Inflammatory macrophage treated with lipopolysaccharide for 1 hour (primary cell): ENCODE results near the gene CEP131.

Experiments used
- DNase-seq, 2 donors: peaks; one replicate each; pipeline ENCODE4 v3.0.0-alpha.2; 2020 to 2022

The CEP131 gene

DNA sequence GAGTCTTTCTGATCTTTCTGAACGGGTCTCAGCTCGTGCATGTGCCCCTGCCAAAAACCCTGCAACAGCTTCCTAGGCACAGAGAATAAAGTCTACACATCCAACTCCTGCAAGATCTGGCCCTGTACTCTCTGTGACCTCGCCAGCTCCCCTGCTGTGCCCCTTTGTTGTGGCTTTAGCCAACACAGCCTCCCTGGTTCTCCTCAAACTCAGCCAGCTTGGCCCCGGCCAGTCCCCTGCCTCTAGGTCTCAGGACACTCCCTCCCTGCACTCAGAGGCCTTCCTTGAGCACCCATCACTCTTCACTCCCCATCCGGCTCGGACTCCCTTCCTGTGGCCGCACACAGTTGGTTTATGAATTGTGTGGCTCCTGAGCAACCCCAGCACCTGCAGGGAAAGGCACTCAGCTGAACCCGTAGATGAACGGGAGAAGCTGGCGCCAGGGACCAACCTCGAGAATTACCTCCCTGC is 1.4 kb downstream of the CEP131 start:
- DNase-seq, result no peak

DNA sequence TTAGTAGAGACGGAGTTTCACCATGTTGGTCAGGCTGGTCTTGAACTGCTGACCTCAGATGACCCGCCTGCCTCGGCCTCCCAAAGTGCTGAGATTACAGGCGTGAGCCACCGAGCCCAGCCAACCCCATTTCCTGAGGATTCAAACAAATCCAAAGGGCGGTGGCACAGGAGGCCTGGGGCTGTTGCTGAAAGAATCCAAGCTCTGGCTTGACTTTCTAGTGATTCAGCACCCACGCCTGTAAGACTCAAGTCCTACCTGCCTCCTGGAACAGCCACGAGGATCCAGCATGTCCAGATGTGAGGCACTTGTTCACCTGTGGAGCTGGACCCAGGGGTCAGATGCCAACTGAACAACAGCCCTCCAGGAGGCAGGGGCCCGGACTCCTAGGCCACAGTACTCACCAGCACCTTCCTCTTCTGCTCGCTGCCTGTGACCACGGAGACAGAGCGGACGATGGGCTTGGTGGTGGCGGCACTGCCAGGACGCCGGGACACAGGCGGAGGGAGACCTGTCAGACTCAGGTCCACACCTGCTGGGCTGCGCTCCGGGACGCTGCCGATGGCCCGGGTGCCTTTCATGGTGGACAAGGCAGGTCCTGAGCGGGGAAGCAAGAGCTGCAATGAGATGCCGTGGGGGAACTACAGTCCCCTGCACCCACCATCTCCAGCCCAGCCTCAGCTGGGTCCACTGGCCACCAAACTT is 3.1 kb downstream of the CEP131 start:
- DNase-seq, result no peak

DNA sequence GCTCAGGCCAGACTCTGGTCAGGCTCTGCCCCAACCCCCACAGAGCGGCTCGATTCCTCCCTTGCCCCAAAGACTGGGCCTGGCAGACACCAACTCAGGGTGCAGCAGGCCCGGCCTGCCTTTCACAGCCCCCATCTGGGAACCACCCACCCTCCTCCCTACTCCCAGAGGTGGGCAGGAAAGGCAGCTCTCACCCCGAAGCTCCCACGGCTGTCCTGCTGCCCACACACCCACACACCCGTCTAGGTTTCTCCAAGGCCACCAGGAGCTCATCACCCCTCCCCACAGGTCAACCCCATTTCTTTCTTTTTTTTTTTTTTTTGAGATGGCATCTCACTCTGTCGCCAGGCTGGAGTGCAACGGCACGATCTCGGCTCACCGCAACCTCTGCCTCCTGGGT is 3.8 kb downstream of the CEP131 start:
- no peak for DNase-seq

DNA sequence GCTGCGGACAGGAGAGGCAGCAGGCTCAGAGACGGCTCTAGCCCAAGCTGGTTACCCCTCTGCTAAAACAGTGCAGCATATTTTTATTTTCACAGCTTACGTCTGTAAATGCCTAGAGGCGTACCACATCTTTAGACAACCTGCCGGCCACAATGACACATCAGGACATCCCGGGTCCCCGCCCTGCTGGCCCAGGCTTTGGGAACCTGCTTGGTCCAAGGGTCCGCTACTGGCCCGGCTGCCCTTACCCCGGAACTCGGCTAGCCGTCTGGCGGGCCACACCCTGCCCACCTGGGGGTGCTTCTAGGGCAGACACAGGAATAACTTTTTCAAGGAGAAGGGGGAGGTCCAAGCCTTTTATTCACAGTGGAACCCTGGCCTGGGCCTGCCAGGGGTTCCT is 4.3 kb downstream of the CEP131 start:
- no peak for DNase-seq

DNA sequence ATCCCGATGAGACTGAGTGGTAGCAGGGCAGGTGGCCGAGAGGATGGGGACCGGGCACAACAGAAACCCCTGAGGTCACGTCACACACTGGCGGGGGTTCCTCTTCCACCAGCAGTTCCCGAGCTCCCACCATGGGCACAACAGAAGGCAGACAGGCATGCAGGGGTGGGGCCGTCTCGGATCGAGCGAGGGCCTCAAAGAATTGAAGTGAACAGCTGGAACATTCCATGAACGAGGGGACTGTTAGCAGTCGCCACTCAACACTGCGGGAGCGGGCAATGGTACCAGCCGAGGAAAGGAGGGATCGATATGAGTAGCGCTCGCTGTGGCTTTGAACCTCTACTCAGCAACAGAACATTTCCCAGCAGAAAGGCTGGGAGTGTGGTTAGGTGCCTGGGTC is 5.3 kb downstream of the CEP131 start:
- no peak for DNase-seq

DNA sequence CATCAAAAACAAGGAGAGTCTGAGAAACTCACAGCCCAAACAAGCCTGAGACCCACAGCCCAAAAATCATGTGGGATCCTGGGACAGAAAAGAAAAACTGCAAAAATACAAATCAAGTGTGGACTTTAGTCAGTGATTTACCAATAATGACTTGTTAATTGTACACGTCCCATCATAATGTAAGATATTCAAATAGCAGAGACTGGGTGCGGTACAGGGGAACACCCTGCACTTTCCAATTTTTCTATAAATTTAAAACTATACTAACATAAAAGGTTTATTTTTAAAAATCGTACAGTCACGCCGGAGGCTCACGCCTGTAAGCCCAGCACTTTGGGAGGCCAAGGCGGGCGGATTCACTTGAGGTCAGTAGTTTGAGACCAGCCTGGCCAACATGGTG is 8.8 kb downstream of the CEP131 start:
- DNase-seq, result no peak

DNA sequence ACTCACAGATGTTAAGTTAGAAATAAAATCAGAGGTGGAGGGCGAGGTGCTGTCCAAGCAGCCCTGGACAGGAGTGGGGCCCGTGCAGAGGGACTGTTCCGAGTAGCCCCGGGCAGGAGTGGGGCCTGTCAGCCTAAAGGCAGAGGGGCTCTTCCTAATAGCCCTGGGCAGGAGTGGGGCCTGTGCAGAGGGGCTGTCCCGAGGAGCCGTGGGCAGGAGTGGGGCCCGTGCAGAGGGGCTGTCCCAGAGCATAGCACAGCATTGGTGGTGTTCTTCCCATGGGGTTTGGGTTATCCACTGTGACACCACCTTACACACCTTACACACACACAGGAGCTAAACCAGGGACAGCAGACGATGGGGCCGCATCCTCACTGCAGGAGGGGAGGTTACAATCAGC is 10.4 kb downstream of the CEP131 start:
- DNase-seq, result no peak

DNA sequence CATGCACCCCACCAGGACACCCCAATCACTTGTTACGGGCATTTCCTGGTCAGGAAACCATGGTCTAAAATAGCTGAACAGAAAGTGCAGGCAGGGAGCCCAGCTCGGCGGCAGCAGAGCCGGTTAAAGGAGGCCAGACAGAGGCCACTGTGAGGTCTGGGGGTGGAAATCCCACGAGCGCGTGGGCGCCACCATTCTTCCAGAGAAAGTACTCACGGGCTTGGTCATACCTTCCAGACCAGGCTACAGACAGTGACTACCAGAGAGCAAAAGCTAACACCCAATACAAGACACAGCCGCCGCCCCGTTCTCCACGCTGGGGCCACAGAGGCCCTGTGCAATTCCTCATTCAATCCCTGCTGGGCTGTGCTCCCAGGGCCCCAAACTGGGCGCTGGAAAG is 11.9 kb downstream of the CEP131 start:
- DNase-seq, result no peak

DNA sequence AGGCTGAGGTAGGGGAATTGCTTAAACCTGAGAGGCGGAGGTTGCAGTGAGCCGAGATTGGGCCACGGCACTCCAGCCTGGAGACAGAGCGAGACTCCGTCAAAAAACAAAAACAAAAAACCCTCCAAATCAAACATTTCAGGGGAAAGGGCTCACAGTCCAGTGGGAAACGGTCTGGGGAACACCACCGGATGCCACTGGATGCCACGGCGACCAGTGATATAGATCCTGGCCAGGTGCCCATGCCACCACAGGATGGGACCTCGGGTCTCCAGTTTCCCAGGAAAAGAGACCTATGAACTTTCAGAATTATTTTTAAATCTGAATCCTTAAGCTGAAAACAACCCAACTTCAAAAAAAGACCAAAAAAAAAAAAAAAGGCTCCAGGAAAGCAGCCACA is 12.3 kb downstream of the CEP131 start:
- DNase-seq, result no peak

- no peak for DNase-seq
Measured at GRCh38 chr17:81209141-81209540, 13.6 kb downstream of the CEP131 start.

DNA sequence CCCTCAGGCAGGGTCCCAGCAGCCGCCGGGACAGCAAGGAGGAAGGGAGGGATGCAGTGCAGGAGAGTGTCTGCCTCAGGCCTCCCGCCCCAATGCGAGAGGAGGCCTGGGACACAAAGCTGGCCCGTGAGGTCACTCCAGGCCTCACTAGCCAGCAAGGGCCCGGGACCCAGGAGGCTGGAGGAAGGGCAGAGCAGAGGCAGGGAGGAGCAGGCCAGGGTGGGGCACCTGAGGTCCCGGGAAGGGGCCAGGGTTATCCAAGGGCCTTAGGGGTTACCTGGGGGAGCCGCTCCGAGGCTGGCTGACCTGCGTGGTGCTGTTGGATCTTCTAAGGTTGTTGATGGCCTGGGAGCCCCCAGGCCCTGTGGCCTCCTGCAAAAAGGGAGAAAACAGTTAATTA is 14.1 kb downstream of the CEP131 start:
- DNase-seq, result no peak

DNA sequence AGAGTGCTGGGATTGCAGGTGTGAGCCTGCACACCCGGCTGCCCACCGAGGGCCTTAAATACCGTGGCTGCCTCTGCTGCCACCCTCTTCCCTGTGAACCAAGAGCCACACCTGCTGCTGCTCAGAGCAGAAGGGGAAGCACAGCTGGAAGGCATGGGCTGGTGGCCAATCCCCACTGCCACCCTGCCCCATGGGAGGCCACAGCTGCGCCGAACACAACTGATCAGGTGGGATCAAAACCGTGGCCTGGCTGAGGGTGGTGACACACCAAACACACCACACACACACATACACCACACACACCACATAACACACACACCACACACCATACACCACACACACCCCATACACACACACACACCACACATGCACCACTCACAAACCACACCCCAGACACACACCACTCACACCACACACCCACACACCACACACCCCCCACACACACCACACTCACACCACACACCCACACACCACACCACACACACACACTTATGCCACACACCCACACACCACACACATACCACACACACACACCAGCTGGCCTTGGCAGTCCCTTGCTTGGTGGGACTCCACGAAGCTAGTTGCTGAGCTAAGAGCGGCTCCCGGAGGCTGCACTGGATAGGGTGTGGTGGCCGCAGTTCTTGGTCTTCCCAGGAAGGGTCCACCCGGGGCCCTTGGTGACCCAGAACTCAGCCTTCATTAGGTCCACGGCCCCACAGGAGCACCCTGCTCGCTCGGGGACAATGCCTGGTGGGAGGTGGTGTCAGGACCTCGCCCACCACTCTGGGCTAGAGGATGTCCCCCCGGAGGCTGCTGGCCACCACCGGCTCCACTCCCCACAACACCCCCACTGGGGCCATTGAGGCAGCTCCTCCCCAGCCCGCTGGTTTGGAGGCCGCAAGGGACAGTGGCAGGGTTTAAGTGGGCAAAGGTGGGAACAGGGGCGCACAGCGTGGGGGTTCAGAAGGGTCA is 14.9 kb downstream of the CEP131 start:
- DNase-seq, result no peak

GRCh38 chr17:81206657-81207056 is 16.1 kb downstream of the CEP131 start:
- DNase-seq, result no peak

GRCh38 chr17:81206166-81206565 is 16.6 kb downstream of the CEP131 start:
- no peak for DNase-seq

DNA sequence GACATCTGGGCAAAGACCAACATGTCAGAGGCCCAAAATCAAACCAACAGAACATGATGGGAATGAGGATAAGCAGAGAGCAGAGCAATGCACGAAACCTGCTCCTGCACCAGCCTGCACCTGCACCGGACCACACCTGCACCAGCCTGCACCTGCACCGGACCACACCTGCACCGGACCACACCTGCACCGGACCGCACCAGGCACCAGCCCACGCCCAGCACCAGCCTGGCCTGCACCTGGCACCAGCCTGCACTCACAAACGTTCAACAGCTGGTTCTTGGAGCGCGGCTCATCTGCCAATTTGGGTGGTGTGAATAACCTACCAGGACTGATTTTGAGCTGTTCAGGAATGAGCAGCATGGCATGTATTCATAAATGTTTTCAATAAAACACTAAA is 18.2 kb downstream of the CEP131 start:
- DNase-seq, result no peak

DNA sequence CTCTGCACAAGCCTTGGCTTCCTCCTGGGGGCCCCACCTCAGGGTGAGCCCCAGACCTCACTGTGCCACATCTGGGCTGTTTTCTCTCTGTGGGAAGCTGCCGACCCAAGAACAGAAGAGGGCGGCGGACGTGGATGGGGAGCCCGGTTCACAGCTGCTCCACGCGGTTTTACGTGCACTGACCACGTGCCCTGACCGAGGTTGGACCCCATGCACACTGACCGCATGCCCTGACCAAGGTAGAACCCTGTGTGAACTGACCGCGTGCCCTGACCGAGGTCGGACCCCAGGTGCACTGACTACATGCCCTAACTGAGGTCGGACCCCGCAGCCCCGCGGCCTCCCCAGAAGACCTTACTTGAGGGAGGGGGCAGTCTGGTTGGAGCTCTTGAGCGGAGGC is 19.6 kb downstream of the CEP131 start:
- DNase-seq, result no peak

DNA sequence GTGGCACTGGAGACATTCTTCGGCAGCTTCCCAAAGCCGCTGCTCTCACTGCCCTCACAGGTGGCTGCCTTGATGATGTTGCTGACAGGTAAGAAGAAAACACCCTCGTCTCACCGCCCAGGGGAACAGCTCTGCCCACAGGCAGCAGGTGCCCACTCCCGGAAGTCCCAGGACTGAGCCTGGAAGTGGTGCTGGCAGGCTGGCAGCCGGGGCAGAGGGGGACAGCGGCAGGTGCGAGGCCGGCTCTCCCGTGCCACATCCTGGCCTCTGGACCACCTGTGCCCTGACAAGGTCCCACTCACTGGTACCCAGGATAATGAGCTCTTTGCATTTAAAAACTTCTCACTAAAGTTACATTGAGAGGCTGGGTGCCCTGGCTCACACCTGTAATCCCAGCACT is 20.4 kb downstream of the CEP131 start:
- no peak for DNase-seq

- DNase-seq, result peak; percentile 72 to 94
Measured at GRCh38 chr17:81200695-81201580, 21.8 kb downstream of the CEP131 start.

DNA sequence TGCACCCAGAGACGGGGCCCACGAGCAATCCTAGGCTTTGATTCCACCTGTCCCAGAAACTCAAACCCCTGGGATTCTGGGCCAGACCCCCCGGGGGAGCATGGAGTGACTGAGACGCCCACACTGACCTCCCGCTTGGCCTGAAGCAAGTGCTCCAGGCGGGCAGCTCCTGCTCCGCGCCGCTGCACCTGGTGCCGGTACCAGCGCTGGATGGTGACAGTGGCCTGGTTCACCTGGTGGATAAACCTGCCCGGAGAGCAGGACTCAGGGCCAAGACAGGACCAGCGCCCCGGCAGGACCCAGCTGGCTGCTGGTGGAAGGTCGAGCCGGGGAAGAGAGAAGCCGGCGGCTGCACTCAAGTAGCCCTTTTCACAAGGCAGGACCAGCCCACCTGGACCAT is 22.6 kb downstream of the CEP131 start:
- DNase-seq, result no peak

DNA sequence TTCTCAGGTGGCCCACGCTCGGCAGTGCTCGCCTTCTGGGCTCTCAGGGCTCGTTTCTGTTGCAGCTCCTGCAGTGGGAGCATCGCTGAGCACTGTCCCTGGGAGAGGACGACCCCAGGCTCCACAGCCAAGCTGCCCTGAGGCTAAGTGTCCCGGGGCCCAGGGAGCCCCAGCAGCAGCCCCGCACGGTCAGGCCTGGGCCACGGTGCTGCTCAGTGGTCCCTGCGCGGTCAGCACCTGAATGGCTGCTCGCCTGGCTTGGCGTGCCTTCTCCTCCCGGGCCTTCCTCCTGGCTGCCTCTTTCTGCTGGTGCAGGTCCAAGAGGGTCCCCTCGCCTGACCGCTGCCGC is 23.3 kb downstream of the CEP131 start:
- DNase-seq, result no peak

DNA sequence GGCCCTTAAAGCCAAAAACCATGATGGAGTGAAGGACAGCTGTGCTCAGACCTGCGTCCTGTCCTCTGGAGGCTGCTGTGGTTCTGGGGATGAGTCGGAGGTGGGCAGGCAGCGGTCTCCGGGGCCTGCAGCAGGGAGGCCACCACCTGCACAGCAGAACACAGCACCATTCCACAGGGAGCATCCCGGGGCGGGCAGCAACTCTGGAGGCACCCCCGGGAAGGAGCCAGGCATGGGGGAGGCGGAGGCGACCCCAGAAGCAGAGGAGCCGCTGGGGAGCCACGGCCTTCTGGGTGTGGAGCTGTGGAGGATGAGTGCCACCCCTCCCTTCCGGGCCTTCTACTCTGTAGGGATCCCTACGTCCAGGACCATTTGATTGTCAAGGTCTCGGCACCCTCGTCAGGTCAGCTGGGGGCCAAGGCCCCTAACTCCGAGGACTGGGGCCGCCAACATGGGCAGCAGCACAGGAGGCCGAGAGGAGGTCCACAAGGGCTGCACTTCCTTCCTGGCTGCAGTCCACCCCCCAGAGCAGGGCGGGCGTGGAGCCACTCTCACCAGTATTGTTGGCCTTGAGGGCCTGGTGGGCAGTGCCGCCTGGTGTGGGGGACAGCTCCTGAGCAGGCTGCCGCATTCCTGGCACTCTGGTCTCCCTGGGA is 23.8 kb downstream of the CEP131 start:
- DNase-seq, result no peak

- DNase-seq, result no peak
Measured at GRCh38 chr17:81197831-81198490, 24.8 kb downstream of the CEP131 start.
